A673 (cell line): ENCODE data around the gene DYNC1LI2. TPM values are rescaled to one million over a fixed set of nuclear protein-coding genes. Genes with fewer than 3 reads are reported as not detected.
A peak's percentile ranks its signal among the peaks of the same experiment; 100 is the strongest.

Source experiments
- BruUV-seq: library from RNA; stranded (reverse); fragments of 400-500 nt; replicated peaks from 2 replicates; lab custom pipeline; 2021; lab: Mats Ljungman, UMichigan
- CTCF ChIA-PET: fragments of 300-600 bp; sonication (Branson Sonifier 250); formaldehyde crosslinking; loops from one replicate; lab custom pipeline; 2022; ENCODE audit warnings: antibody characterized with exemption; lab: Charles Lee
- POLR2A ChIA-PET: fragments of 300-600 bp; sonication (Branson Sonifier 250); formaldehyde crosslinking; loops from one replicate; lab custom pipeline; 2022; ENCODE audit warnings: antibody characterized with exemption; ENCODE audit not compliant: low non-redundant PET; lab: Charles Lee
- DNase-seq: peaks from one replicate; pipeline ENCODE4 v3.0.0-alpha.2; 2015; ENCODE audit warnings: low spot score
- H3K27ac ChIP-seq: fragments of 200-600 bp; sonication (generic); 2 replicates; pipeline ENCODE4 v1.5.1; 2016; ENCODE audit warnings: mixed run types, low read depth, mild to moderate bottlenecking, mixed read lengths, antibody characterized with exemption, low read length; ENCODE audit not compliant: poor library complexity, severe bottlenecking
- H3K27me3 ChIP-seq: fragments of 200-600 bp; sonication (generic); replicated peaks from 2 replicates; pipeline ENCODE4 v1.6.1; 2017; ENCODE audit warnings: mixed run types, low read depth, mild to moderate bottlenecking, mixed read lengths, antibody characterized with exemption, low read length; ENCODE audit not compliant: insufficient read depth, poor library complexity
- H3K36me3 ChIP-seq: fragments of 200-600 bp; sonication (generic); 2 replicates; pipeline ENCODE4 v1.6.1; 2016; ENCODE audit warnings: mixed run types, mild to moderate bottlenecking, mixed read lengths, antibody characterized with exemption, low read length; ENCODE audit not compliant: insufficient read depth, poor library complexity, severe bottlenecking
- H3K4me1 ChIP-seq: fragments of 200-600 bp; sonication (generic); 2 replicates; pipeline ENCODE4 v1.6.1; 2017; ENCODE audit warnings: mixed run types, mild to moderate bottlenecking, mixed read lengths, antibody characterized with exemption, low read length; ENCODE audit not compliant: insufficient read depth, poor library complexity, severe bottlenecking
- H3K4me3 ChIP-seq: fragments of 200-600 bp; sonication (generic); 2 replicates; pipeline ENCODE4 v1.5.1; 2016; ENCODE audit warnings: low read depth, mixed run types, mild to moderate bottlenecking, mixed read lengths, low read length; ENCODE audit not compliant: poor library complexity, severe bottlenecking
- H3K9me3 ChIP-seq: fragments of 200-600 bp; sonication (generic); 2 replicates; pipeline ENCODE4 v1.6.1; 2016; ENCODE audit warnings: mixed run types, low read depth, mild to moderate bottlenecking, mixed read lengths, antibody characterized with exemption, low read length; ENCODE audit not compliant: poor library complexity, severe bottlenecking
- CTCF ChIP-seq: fragments of 300-800, 200-600 bp; sonication (generic); conservative IDR thresholded peaks from 2 replicates; pipeline ENCODE4 v1.5.1; 2017; ENCODE audit warnings: low read depth, mild to moderate bottlenecking, antibody characterized with exemption, low read length, moderate library complexity, mixed read lengths
- EZH2 ChIP-seq: fragments of 200-600 bp; sonication (generic); IDR thresholded peaks from 2 replicates; pipeline ENCODE4 v1.6.1; 2017; ENCODE audit warnings: borderline replicate concordance, low read depth, mild to moderate bottlenecking, mixed read lengths, antibody characterized with exemption, low read length; ENCODE audit not compliant: poor library complexity, severe bottlenecking
- intact Hi-C: fragments of 100-400 bp; cut with micrococcal nuclease; formaldehyde crosslinking; loops from one replicate; pipeline ENCODE4 v1.10.0; 2022; ENCODE audit not compliant: unreplicated experiment
- total RNA-seq: library from RNA; stranded (reverse); gene quantifications from 2 replicates; pipeline ENCODE4 v1.2.3, GENCODE V29; 2021

DYNC1LI2 gene
- total RNA-seq, 1 experiment from 2014 or later = 164 TPM

- H3K4me3 ChIP-seq = no peak overlapping the region
- DNase-seq = no peak
- ChIA-PET POLR2A (no interaction called here), CTCF (interaction anchor here (0.5 kb wide), 1 partner anchor 12 kb away, joined by 3 read pairs; no protein-coding TSS in a partner anchor)
- no peaks in the 10 kb centered on the region for H3K27me3 ChIP-seq
- H3K4me1 ChIP-seq = peaks cover 7% of the 10 kb centered on the region
- no TSS peak for BruUV-seq
- H3K36me3 ChIP-seq = peaks cover 4% of the 10 kb centered on the region
- intact Hi-C loops = no loop called here
- TF ChIP-seq CTCF = no peak
- TF ChIP-seq EZH2 = no peak
- no peaks in the 10 kb centered on the region for H3K9me3 ChIP-seq
- H3K27ac ChIP-seq = no peak overlapping the region
These were observed 2.8 kb upstream of the DYNC1LI2 start for GRCh38 chr16:66754211-66754610.

GRCh38 chr16:66752958-66753357, 1.5 kb upstream of the DYNC1LI2 start:
- Histone ChIP-seq H3K4me3 (no peak overlapping the region), H3K27ac (no peak overlapping the region), H3K36me3 (peaks cover 16% of the 10 kb centered on the region), H3K4me1 (peaks cover 7% of the 10 kb centered on the region), H3K9me3 (no peaks in the 10 kb centered on the region), H3K27me3 (no peaks in the 10 kb centered on the region)
- TF ChIP-seq CTCF (no peak), EZH2 (no peak)
- no TSS peak for BruUV-seq
- DNase-seq = no peak
- CTCF ChIA-PET = no interaction called here
- intact Hi-C loops = no loop called here
- POLR2A ChIA-PET = no interaction called here

- intact Hi-C loops = no loop called here
These were observed 970 bp upstream of the DYNC1LI2 start for GRCh38 chr16:66752379-66752778.

More at GRCh38 chr16:66752379-66752778, 970 bp upstream of the DYNC1LI2 start:
- TF ChIP-seq CTCF (no peak), EZH2 (no peak)
- no peak for DNase-seq
- Histone ChIP-seq H3K4me1 (peaks cover 7% of the 10 kb centered on the region), H3K36me3 (peaks cover 22% of the 10 kb centered on the region), H3K27ac (no peak overlapping the region), H3K4me3 (peak overlapping the region; percentile 99), H3K9me3 (no peaks in the 10 kb centered on the region), H3K27me3 (no peaks in the 10 kb centered on the region)
- POLR2A ChIA-PET = no interaction called here
- no TSS peak for BruUV-seq
- CTCF ChIA-PET = interaction anchor here (1.5 kb wide), 1 partner anchor 78 kb away, joined by 7 read pairs; the partner anchor contains the start of gene NAE1
